CD14-positive monocyte (primary cell): ENCODE measurements around the gene WNT6. TPM values are rescaled to one million over a fixed set of nuclear protein-coding genes. Genes with fewer than 3 reads are reported as not detected.
A peak's percentile ranks its signal among the peaks of the same experiment; 100 is the strongest.

Source experiments
- DNase-seq, 3 donors: peaks; one replicate each; pipeline ENCODE4 v3.0.0-alpha.2; 2011 to 2022
- H2AFZ ChIP-seq: 2 replicates; pipeline ENCODE4 v1.6.0; 2012; ENCODE audit warnings: mild to moderate bottlenecking, low read depth, low read length, inconsistent platforms; ENCODE audit not compliant: insufficient read depth, poor library complexity, severe bottlenecking
- H3K27ac ChIP-seq, 2 donors: 1 replicate in 1 of 2; 2 replicates in 1 of 2; pipeline ENCODE4 v1.5.1; 2012 to 2013; ENCODE audit warnings: low read length in 2 of 2, control low read depth in 1 of 2, inconsistent platforms in 1 of 2, low read depth in 1 of 2, mild to moderate bottlenecking in 1 of 2
- H3K27me3 ChIP-seq, 2 donors: one replicate each; pipeline versions ENCODE4 v1.6.0 to v1.6.1; 2011 to 2013; ENCODE audit warnings: low read length in 2 of 2; ENCODE audit not compliant: control insufficient read depth in 2 of 2, insufficient read depth in 2 of 2
- H3K36me3 ChIP-seq, 2 donors: replicated peaks in 1 of 2; 1 replicate in 1 of 2; 2 replicates in 1 of 2; pipeline versions ENCODE4 v1.5.1 to v1.6.1; 2012 to 2013; ENCODE audit warnings: low read length in 2 of 2, control low read depth in 1 of 2, inconsistent platforms in 1 of 2, mild to moderate bottlenecking in 1 of 2; ENCODE audit not compliant: insufficient read depth in 2 of 2, control insufficient read depth in 1 of 2
- H3K4me1 ChIP-seq, 2 donors: 1 replicate in 1 of 2; 2 replicates in 1 of 2; pipeline versions ENCODE4 v1.5.1 to v1.6.1; 2012 to 2013; ENCODE audit warnings: low read length in 2 of 2, control low read depth in 1 of 2, inconsistent platforms in 1 of 2, mild to moderate bottlenecking in 1 of 2, moderate library complexity in 1 of 2; ENCODE audit not compliant: insufficient read depth in 2 of 2, control insufficient read depth in 1 of 2
- H3K4me2 ChIP-seq: replicated peaks from 2 replicates; pipeline ENCODE3; 2012; ENCODE audit warnings: low read length, moderate library complexity, mild to moderate bottlenecking; ENCODE audit not compliant: poor library complexity, severe bottlenecking; ENCODE audit errors: extremely low read depth
- H3K4me3 ChIP-seq, 3 experiments: fragments of 200-600 bp in 1 of 3; sonication (generic) in 1 of 3; replicated peaks in 1 of 3; 1 replicate in 2 of 3; 2 replicates in 1 of 3; pipeline ENCODE4 v1.5.1; 2011 to 2013; ENCODE audit warnings: low read length in 3 of 3, mild to moderate bottlenecking in 3 of 3, control low read depth in 2 of 3, low read depth in 2 of 3, inconsistent platforms in 1 of 3, moderate library complexity in 1 of 3
- H3K79me2 ChIP-seq: 2 replicates; pipeline ENCODE4 v1.6.0; 2012; ENCODE audit warnings: mild to moderate bottlenecking, control low read depth, inconsistent platforms, low read length, moderate library complexity; ENCODE audit not compliant: insufficient read depth
- H3K9ac ChIP-seq: 2 replicates; pipeline ENCODE4 v1.6.0; 2017; ENCODE audit warnings: low read length, mild to moderate bottlenecking; ENCODE audit not compliant: insufficient read depth, poor library complexity, severe bottlenecking
- H3K9me3 ChIP-seq, 2 donors: replicated peaks in 1 of 2; 1 replicate in 1 of 2; 2 replicates in 1 of 2; pipeline versions ENCODE4 v1.5.1 to v1.6.1; 2012 to 2013; ENCODE audit warnings: low read length in 2 of 2, control low read depth in 1 of 2; ENCODE audit not compliant: control insufficient read depth in 1 of 2, insufficient read depth in 1 of 2
- H4K20me1 ChIP-seq: 2 replicates; pipeline ENCODE4 v1.6.0; 2012; ENCODE audit warnings: mild to moderate bottlenecking, low read length, control low read depth, moderate library complexity; ENCODE audit not compliant: insufficient read depth
- H3K27ac Mint-ChIP-seq, 7 donors: one replicate each; pipeline ENCODE4 v1.8.0; 2020; ENCODE audit warnings: mild to moderate bottlenecking in 7 of 7, mixed read lengths in 7 of 7, moderate library complexity in 6 of 7, inconsistent platforms in 2 of 7
- H3K27me3 Mint-ChIP-seq, 3 donors: one replicate each; pipeline ENCODE4 v1.8.0; 2021 to 2022; ENCODE audit warnings: low read depth in 3 of 3, mild to moderate bottlenecking in 3 of 3, mixed read lengths in 3 of 3, moderate library complexity in 3 of 3, inconsistent platforms in 1 of 3
- H3K36me3 Mint-ChIP-seq, 2 donors: one replicate each; pipeline ENCODE4 v1.8.0; 2020; ENCODE audit warnings: mixed read lengths in 2 of 2, inconsistent platforms in 1 of 2, mild to moderate bottlenecking in 1 of 2
- H3K4me1 Mint-ChIP-seq: one replicate; pipeline ENCODE4 v1.8.0; 2020; ENCODE audit warnings: mild to moderate bottlenecking, mixed read lengths
- H3K4me3 Mint-ChIP-seq, 2 donors: one replicate each; pipeline ENCODE4 v1.8.0; 2020; ENCODE audit warnings: mild to moderate bottlenecking in 2 of 2, mixed read lengths in 2 of 2, moderate library complexity in 1 of 2
- H3K9me3 Mint-ChIP-seq, 7 donors: one replicate each; pipeline ENCODE4 v1.8.0; 2020 to 2022; ENCODE audit warnings: mixed read lengths in 7 of 7, mild to moderate bottlenecking in 6 of 7, moderate library complexity in 6 of 7, inconsistent platforms in 2 of 7
- WGBS: methylation state at CpG from one replicate; pipeline ENCODE4 v1.1.5; 2013; ENCODE audit warnings: missing lambda C conversion rate; ENCODE audit not compliant: insufficient coverage; 5-methylcytosine and 5-hydroxymethylcytosine counted together
- intact Hi-C, 2 donors: fragments of 100-400 bp; cut with micrococcal nuclease; formaldehyde crosslinking; loops; one replicate each; pipeline versions ENCODE4 v1.15.0 to v1.15.1; 2023
- polyA plus RNA-seq, 3 donors: library from polyadenylated mRNA; depleted of rRNA in 1 of 3; unstranded in 2 of 3; stranded (reverse) in 1 of 3; fragments of 300-500 nt in 2 of 3; fragments of >200 nt in 1 of 3; fragmentation: Illumina TruSeq in 2 of 3; gene quantifications; 1 replicate in 2 of 3; 2 replicates in 1 of 3; pipeline ENCODE4 v1.2.3, GENCODE V29; 2012 to 2021
- TF ChIP-seq, protein P1 (sequence below): fragments of 200-600 bp; IDR thresholded peaks from one replicate; pipeline ENCODE4 v1.8.0; 2022; ENCODE audit warnings: antibody characterized with exemption, mild to moderate bottlenecking

The WNT6 gene
- polyA plus RNA-seq, 3 donors: 0.27 to 0.65 (median 0.37) TPM

DNA sequence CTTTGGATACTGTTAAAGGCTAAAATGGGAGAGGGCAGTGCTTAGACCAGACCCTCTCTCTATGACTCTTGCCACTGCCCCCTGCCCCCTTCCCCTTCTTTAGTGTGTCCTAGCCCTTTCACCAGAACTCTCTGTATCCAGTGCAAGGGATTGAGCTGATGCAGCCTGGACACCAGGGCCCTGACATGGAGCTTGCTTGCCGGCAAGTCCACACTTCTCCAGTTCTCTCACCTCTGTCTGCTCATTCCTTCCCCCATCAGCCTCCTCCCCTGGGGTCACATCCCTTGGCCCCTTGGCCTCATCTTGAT, 1.5 kb upstream of the WNT6 start:
- H3K4me2 ChIP-seq: no peak overlapping the region
- WGBS: 0% methylated on average over 1 of the region's 1 CpG
- no peak overlapping the region for H3K4me3 ChIP-seq
- Mint-ChIP-seq H3K27ac (no peak overlapping the region), H3K27me3 (peaks cover 85 to 98% (median 94%) of the 10 kb centered on the region in 3 donors), H3K4me1 (peaks cover 32% of the 10 kb centered on the region), H3K4me3 (peak overlapping the region; percentile 31 to 86), H3K9me3 (peaks cover 0 to 51% (median 12%) of the 10 kb centered on the region in 7 donors), H3K36me3 (peaks cover 4 to 6% of the 10 kb centered on the region in 2 donors)
- no peak overlapping the region for H3K27ac ChIP-seq
- peaks cover 17 to 30% of the 10 kb centered on the region in 2 donors for H3K4me1 ChIP-seq
- no peak overlapping the region for H2AFZ ChIP-seq
- H3K9ac ChIP-seq: no peak overlapping the region
- TF ChIP-seq, protein P1, sequence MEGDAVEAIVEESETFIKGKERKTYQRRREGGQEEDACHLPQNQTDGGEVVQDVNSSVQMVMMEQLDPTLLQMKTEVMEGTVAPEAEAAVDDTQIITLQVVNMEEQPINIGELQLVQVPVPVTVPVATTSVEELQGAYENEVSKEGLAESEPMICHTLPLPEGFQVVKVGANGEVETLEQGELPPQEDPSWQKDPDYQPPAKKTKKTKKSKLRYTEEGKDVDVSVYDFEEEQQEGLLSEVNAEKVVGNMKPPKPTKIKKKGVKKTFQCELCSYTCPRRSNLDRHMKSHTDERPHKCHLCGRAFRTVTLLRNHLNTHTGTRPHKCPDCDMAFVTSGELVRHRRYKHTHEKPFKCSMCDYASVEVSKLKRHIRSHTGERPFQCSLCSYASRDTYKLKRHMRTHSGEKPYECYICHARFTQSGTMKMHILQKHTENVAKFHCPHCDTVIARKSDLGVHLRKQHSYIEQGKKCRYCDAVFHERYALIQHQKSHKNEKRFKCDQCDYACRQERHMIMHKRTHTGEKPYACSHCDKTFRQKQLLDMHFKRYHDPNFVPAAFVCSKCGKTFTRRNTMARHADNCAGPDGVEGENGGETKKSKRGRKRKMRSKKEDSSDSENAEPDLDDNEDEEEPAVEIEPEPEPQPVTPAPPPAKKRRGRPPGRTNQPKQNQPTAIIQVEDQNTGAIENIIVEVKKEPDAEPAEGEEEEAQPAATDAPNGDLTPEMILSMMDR: no peak
- H3K27me3 ChIP-seq: peaks cover 73 to 94% of the 10 kb centered on the region in 2 donors
- DNase-seq: no peak
- peaks cover 0 to 32% of the 10 kb centered on the region in 2 donors for H3K9me3 ChIP-seq
- intact Hi-C loops: no loop called here
- no peaks in the 10 kb centered on the region for H3K79me2 ChIP-seq
- no peaks in the 10 kb centered on the region for H4K20me1 ChIP-seq
- H3K36me3 ChIP-seq: no peaks in the 10 kb centered on the region

DNA sequence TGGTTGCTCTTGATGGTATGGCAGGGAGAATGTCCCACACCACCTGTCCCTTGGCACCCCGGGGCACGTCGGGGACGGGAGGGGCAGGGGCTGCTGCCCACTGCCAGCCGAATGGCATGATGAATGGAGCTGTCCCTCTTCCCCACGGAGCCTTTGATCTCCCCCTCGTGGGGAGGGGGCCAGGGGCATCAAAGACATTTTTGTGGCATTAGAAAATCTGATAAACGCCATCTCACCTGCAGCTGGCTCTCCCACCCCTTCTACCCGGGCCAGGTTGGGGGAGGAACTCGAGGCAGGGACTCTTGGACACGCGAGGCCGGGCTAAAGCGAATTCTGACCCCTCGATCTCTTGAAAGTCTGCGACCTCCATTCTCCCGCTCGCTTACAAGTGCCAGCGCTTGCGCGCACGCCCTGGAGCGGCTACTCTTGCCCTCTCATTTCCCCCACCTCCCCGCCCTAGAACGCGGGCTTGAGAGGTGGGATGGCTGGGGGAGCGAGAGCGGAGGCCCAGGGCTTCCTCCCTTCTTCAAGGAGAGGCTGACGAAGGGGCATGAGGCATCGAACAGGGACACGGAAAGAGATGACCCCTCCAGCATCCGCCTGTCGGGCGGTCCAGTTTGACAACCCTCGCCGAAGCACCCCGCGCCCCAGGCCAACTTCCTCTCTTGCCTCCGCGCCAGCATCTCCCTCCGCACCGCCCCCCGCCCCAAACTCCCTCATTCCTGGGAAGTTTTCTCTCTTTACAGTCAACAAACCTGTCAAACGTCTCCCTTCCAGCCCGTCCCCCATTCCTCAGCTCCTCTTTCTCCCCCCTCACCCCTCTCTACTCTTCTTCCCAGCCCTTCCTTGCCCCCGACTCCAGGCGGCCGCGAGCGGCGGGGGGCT, 692 bp upstream of the WNT6 start:
- Histone ChIP-seq H3K9ac (no peak overlapping the region), H3K9me3 (peaks cover 0 to 32% of the 10 kb centered on the region in 2 donors), H3K36me3 (no peaks in the 10 kb centered on the region), H3K4me3 (peak overlapping the region in 1 of 3 experiments; percentile 54), H3K27me3 (peaks cover 72 to 92% of the 10 kb centered on the region in 2 donors), H2AFZ (peak overlapping the region; percentile 29), H3K4me1 (peaks cover 8 to 22% of the 10 kb centered on the region in 2 donors), H3K27ac (no peak overlapping the region), H3K4me2 (peak overlapping the region; percentile 44), H4K20me1 (no peaks in the 10 kb centered on the region), H3K79me2 (no peaks in the 10 kb centered on the region)
- WGBS: 2% methylated on average over 29 of the region's 51 CpGs
- H3K4me1 Mint-ChIP-seq: peaks cover 24% of the 10 kb centered on the region
- H3K36me3 Mint-ChIP-seq: peaks cover 4 to 6% of the 10 kb centered on the region in 2 donors
- intact Hi-C loops: no loop called here
- H3K4me3 Mint-ChIP-seq: peak overlapping the region; percentile 71 to 86
- peak overlapping the region in 2 of 7 donors; percentile 17 to 74 for H3K27ac Mint-ChIP-seq
- H3K27me3 Mint-ChIP-seq: peaks cover 89 to 98% (median 95%) of the 10 kb centered on the region in 3 donors
- TF ChIP-seq, protein P1: no peak
- DNase-seq: no peak
- peaks cover 0 to 45% (median 12%) of the 10 kb centered on the region in 7 donors for H3K9me3 Mint-ChIP-seq
